Measurements from ENCODE around the gene BHMT2.

Gene BHMT2

DNA sequence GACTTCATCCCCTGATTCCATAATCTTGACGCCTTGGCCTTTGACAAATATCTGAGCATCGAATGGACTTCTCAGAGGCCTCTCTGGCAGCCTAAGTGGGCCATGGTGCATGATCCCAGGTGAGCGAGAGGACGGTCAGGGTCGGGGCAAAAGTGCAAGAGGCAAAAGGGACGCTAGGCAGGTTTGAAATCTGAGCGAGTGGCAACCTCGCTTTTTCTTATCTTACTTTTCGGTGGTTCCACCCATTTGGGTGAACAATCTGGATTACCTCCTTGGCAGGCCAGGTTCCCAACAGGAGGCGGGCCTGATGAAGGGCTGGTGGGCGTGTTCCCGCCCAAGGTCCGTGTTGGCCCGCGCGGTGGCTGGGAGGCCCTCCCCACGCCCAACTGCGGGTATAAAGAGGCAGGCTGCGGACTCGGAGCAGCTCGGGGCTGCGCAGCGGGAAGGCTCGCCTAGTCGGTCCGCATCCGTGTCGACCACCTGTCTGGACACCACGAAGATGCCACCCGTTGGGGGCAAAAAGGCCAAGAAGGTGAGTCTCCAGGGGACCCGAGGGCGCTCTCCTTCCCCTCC is 41.9 kb downstream of the BHMT2 start, which contains the start of gene BHMT:
BHMT (plus strand) TSS at position 423 of the 573 bp plus-strand sequence; CDS start at position 500, 77 bp downstream.
- no peaks in the 10 kb centered on the region for H3K36me3 ChIP-seq (replicated peaks)
- DNase-seq, result no peak
- TF ChIP-seq CTCF (IDR thresholded peaks at IDR 0.05; ENCODE audit: low read depth, low read length, missing control alignments), result no peak
- peaks cover 34% of the 10 kb centered on the region for H3K27me3 ChIP-seq (replicated peaks)
- H3K4me3 ChIP-seq (ENCODE audit: low read depth, low read length), result no peak within 1 kb of the TSS
- in situ Hi-C loops (cut with HindIII; ENCODE audit: low pct_ligation_motif_present, low sequenced_read_pairs), result no loop called here
- no peak within 1 kb of the TSS for H3K27ac ChIP-seq

- no peak overlapping the region for H3K4me3 ChIP-seq (ENCODE audit: low read depth, low read length)
- no peak overlapping the region for H3K27ac ChIP-seq
- peaks cover 34% of the 10 kb centered on the region for H3K27me3 ChIP-seq (replicated peaks)
- in situ Hi-C loops (cut with HindIII; ENCODE audit: low pct_ligation_motif_present, low sequenced_read_pairs), result no loop called here
- no peaks in the 10 kb centered on the region for H3K36me3 ChIP-seq (replicated peaks)
- TF ChIP-seq CTCF (IDR thresholded peaks at IDR 0.05; ENCODE audit: low read depth, low read length, missing control alignments), result no peak
- DNase-seq, result no peak
Measured at GRCh38 chr5:79111960-79112702, 42.6 kb downstream of the BHMT2 start.

GRCh38 chr5:79112703-79113058 is 43.1 kb downstream of the BHMT2 start:
- in situ Hi-C loops (cut with HindIII; ENCODE audit: low pct_ligation_motif_present, low sequenced_read_pairs), result no loop called here
- no peaks in the 10 kb centered on the region for H3K36me3 ChIP-seq (replicated peaks)
- DNase-seq, result no peak
- H3K27me3 ChIP-seq (replicated peaks), result peaks cover 32% of the 10 kb centered on the region
- no peak overlapping the region for H3K27ac ChIP-seq
- TF ChIP-seq CTCF (IDR thresholded peaks at IDR 0.05; ENCODE audit: low read depth, low read length, missing control alignments), result no peak
- no peak overlapping the region for H3K4me3 ChIP-seq (ENCODE audit: low read depth, low read length)

- no peak overlapping the region for H3K27ac ChIP-seq
- no peak for DNase-seq
- H3K36me3 ChIP-seq (replicated peaks), result no peaks in the 10 kb centered on the region
- no peak for TF ChIP-seq CTCF (IDR thresholded peaks at IDR 0.05; ENCODE audit: low read depth, low read length, missing control alignments)
- peaks cover under 1% of the 10 kb centered on the region for H3K27me3 ChIP-seq (replicated peaks)
- in situ Hi-C loops (cut with HindIII; ENCODE audit: low pct_ligation_motif_present, low sequenced_read_pairs), result no loop called here
- no peak overlapping the region for H3K4me3 ChIP-seq (ENCODE audit: low read depth, low read length)
Measured at GRCh38 chr5:79119486-79119885, 49.9 kb downstream of the BHMT2 start.

DNA sequence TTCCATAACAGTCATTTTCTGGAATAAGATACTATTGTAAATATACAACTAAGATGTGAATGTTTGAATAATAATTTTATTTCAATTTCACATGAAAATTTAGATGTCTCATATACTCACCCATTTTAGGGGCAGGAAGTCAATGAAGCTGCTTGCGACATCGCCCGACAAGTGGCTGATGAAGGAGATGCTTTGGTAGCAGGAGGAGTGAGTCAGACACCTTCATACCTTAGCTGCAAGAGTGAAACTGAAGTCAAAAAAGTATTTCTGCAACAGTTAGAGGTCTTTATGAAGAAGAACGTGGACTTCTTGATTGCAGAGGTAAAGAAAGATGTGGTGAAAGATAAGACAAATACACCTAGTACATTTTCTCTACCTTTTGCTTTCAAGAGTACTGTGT is 50.7 kb downstream of the BHMT2 start:
- no peaks in the 10 kb centered on the region for H3K36me3 ChIP-seq (replicated peaks)
- no peaks in the 10 kb centered on the region for H3K27me3 ChIP-seq (replicated peaks)
- TF ChIP-seq CTCF (IDR thresholded peaks at IDR 0.05; ENCODE audit: low read depth, low read length, missing control alignments), result no peak
- no peak for DNase-seq
- H3K27ac ChIP-seq, result no peak overlapping the region
- H3K4me3 ChIP-seq (ENCODE audit: low read depth, low read length), result no peak overlapping the region
- in situ Hi-C loops (cut with HindIII; ENCODE audit: low pct_ligation_motif_present, low sequenced_read_pairs), result no loop called here
